RWPE2 (cell line): ENCODE results near the gene B4GALNT2.

Source experiments
- ATAC-seq: fragments of 200-7000 bp; cut with Tn5 transposase; 3 replicates; pipeline ENCODE4 v1.9.1; 2021; ENCODE audit warnings: low read depth
- DNase-seq: peaks from one replicate; pipeline ENCODE4 v3.0.0-alpha.2; 2020; ENCODE audit warnings: low spot score
- H3K27ac ChIP-seq: fragments of 450-650 bp; 2 replicates; pipeline ENCODE4 v1.5.1; 2017; ENCODE audit warnings: mild to moderate bottlenecking; ENCODE audit not compliant: poor library complexity, severe bottlenecking
- H3K27me3 ChIP-seq: fragments of 250-450 bp; sonication (Bioruptor Pico); 2 replicates; pipeline ENCODE4 v1.5.1; 2021; ENCODE audit warnings: mild to moderate bottlenecking, moderate library complexity; ENCODE audit not compliant: insufficient read depth, poor library complexity, severe bottlenecking
- H3K36me3 ChIP-seq: fragments of 250-450 bp; sonication (Bioruptor Pico); 2 replicates; pipeline ENCODE4 v1.5.1; 2020; ENCODE audit warnings: low read depth, mild to moderate bottlenecking, moderate library complexity
- H3K4me1 ChIP-seq: fragments of 250-450 bp; sonication (Bioruptor Pico); 2 replicates; pipeline ENCODE4 v1.5.1; 2021; ENCODE audit warnings: mild to moderate bottlenecking, moderate library complexity; ENCODE audit not compliant: insufficient read depth, poor library complexity, severe bottlenecking
- H3K4me3 ChIP-seq: fragments of 250-450 bp; sonication (Bioruptor Pico); 2 replicates; pipeline ENCODE4 v1.5.1; 2021; ENCODE audit warnings: mild to moderate bottlenecking, moderate library complexity; ENCODE audit not compliant: severe bottlenecking
- H3K9me3 ChIP-seq: fragments of 250-450 bp; sonication (Bioruptor Pico); 2 replicates; pipeline ENCODE4 v1.5.1; 2021; ENCODE audit warnings: mild to moderate bottlenecking, moderate library complexity; ENCODE audit not compliant: severe bottlenecking
- TF ChIP-seq, protein P1 (sequence below): fragments of 450-650 bp; IDR thresholded peaks from one replicate; pipeline ENCODE4 v1.5.1; 2017; ENCODE audit warnings: mild to moderate bottlenecking, moderate library complexity; ENCODE audit not compliant: poor library complexity, severe bottlenecking

B4GALNT2 gene

DNA sequence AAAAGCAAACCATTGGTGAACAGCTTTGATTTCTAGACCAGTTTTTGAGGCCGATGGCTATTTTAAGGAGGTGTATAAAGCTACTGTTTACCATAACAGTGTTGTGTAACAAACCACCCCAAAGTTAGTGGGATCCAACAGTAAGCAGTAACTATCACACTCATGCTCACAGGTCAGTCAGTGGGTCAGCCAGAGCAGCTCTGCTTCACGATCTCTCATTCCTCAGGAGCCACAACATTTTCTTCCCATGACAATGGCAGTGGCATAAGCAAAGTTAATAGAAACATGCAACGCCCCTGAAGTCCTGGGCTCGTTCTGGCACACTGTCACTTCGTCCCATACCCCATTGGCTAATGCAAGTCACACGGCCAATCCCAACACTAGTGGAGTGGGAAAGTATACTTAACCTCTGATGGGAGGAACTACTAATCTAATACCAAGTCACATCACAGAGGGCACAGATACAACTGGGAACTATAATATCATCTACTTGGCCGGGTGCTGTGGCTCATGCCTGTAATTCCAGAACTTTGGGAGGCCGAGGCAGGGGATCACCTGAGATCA lies 28.0 kb upstream of the B4GALNT2 start:
- H3K27ac ChIP-seq: no peak overlapping the region
- no peak for ATAC-seq
- H3K27me3 ChIP-seq: no peaks in the 10 kb centered on the region
- DNase-seq: no peak
- H3K4me1 ChIP-seq: peaks cover 18% of the 10 kb centered on the region
- H3K36me3 ChIP-seq: no peaks in the 10 kb centered on the region
- TF ChIP-seq, protein P1, sequence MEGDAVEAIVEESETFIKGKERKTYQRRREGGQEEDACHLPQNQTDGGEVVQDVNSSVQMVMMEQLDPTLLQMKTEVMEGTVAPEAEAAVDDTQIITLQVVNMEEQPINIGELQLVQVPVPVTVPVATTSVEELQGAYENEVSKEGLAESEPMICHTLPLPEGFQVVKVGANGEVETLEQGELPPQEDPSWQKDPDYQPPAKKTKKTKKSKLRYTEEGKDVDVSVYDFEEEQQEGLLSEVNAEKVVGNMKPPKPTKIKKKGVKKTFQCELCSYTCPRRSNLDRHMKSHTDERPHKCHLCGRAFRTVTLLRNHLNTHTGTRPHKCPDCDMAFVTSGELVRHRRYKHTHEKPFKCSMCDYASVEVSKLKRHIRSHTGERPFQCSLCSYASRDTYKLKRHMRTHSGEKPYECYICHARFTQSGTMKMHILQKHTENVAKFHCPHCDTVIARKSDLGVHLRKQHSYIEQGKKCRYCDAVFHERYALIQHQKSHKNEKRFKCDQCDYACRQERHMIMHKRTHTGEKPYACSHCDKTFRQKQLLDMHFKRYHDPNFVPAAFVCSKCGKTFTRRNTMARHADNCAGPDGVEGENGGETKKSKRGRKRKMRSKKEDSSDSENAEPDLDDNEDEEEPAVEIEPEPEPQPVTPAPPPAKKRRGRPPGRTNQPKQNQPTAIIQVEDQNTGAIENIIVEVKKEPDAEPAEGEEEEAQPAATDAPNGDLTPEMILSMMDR: no peak
- H3K9me3 ChIP-seq: no peaks in the 10 kb centered on the region
- H3K4me3 ChIP-seq: no peak overlapping the region

DNA sequence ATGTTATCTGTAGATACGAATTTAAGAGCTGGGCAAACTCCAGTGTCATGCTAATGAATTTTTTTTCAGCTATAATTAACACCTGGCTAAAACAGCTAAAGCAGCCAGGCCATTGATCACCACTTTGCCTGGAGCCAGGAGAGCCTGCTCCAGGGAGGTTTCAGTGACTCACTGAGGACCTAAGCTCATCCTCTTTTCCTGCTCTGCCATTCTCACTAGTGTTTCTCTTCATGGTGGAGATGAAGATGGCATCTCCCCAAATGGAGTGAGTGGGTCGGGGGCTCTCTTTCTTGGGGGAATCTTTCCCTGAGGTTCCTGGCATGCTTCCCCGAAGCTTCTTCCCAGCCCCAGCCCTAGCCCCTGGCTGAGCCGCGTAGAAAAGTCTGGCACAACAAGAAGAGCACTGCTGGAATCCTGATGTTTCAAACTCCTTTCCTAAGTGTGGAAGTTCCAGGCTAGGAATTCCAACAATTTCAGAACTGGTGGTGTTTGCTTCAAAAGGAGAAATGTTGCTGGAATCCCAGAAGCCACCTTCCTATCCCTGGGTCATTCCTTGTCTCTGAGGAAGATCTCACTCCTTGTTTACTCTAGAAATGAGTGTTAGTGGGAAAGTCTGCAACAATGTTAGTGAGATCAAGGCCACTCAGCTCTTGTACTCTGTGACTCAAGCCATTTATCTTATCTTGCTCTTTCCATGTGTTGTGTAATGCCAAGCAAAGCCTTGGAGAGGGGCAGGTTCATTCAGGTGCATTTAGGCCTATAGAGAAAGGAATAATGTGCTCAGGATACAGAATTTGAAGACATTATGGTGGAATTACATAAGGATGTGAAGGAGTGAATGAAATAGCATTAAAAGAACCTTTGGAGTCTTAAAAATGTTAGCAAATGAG lies 26.0 kb upstream of the B4GALNT2 start:
- Histone ChIP-seq H3K27me3 (no peaks in the 10 kb centered on the region), H3K36me3 (no peaks in the 10 kb centered on the region), H3K4me3 (no peak overlapping the region), H3K27ac (no peak overlapping the region), H3K9me3 (no peaks in the 10 kb centered on the region), H3K4me1 (peaks cover 14% of the 10 kb centered on the region)
- ATAC-seq: no peak; the same call in 2 of the 3 replicates
- TF ChIP-seq, protein P1: no peak
- DNase-seq: no peak

DNA sequence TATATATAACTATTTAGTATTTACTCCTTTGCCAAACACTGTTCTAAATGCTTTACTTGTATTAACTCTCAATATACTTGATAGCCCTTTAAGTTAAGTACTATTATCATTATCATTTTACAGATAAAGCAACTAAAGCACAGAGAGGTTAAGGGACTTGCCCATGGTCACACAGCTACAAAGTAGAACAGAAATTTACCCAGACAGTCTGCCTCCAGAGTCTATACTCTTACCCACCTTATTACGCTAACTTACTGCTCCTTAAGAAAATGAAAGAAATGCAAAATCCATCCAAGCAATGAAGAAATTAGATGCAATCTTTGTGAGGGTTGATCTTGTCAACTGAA lies 25.4 kb upstream of the B4GALNT2 start:
- ATAC-seq: no peak
- no peak overlapping the region for H3K27ac ChIP-seq

DNA sequence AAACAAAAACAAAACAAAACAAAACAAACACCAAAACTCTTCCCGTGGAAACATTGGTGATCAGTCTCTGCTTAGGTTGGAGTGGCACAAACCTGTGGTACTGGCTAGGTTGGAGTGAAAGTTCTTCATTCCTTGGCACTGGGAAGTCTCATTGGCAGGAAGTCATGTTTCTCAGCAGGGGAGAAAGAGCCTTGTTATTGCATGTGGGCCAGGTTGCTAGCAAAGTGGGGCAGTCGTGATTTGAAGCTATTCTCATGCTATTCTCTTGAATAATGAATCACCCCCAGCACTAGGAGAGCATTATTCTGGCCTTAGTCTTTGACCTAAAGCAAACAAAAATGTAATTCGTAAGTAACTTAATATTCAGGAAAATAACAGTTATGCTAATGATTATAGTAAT lies 24.3 kb upstream of the B4GALNT2 start:
- TF ChIP-seq, protein P1: no peak
- Histone ChIP-seq H3K4me3 (no peak overlapping the region), H3K36me3 (no peaks in the 10 kb centered on the region), H3K4me1 (peaks cover 12% of the 10 kb centered on the region), H3K27ac (no peak overlapping the region), H3K9me3 (no peaks in the 10 kb centered on the region), H3K27me3 (no peaks in the 10 kb centered on the region)
- ATAC-seq (no peak), DNase-seq (no peak)

More for the DNA sequence above, 25.4 kb upstream of the B4GALNT2 start:
- no peaks in the 10 kb centered on the region for H3K9me3 ChIP-seq
- TF ChIP-seq, protein P1: no peak
- no peak for DNase-seq
- H3K27me3 ChIP-seq: no peaks in the 10 kb centered on the region
- no peaks in the 10 kb centered on the region for H3K36me3 ChIP-seq
- peaks cover 14% of the 10 kb centered on the region for H3K4me1 ChIP-seq
- no peak overlapping the region for H3K4me3 ChIP-seq

DNA sequence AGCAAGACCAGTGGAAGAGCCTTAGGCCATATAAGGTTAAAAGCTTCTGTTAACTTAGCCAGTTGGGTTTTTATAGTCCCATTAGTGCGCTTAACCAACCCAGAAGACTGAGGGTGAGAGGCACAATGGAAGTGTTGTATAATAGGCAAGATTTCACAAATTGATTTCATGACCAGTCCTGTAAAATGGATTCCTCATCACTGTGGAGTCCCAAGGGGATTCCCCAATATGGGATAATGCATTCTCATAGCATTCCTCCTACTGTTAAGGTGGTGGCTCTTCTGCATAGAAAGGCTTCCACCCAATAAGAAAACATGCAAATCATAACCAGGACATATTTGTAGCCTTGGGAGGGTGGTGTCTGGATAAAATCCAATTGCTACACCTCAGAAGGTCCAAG lies 22.1 kb upstream of the B4GALNT2 start:
- no peak for DNase-seq
- Histone ChIP-seq H3K27ac (no peak overlapping the region), H3K4me1 (peaks cover 12% of the 10 kb centered on the region), H3K27me3 (no peaks in the 10 kb centered on the region), H3K9me3 (no peaks in the 10 kb centered on the region), H3K4me3 (no peak overlapping the region), H3K36me3 (no peaks in the 10 kb centered on the region)
- ATAC-seq: peak; percentile 59
- TF ChIP-seq, protein P1: no peak
